Posterior vena cava (tissue), 2 donors: ENCODE measurements around the gene CHRM5. TPM values are rescaled to one million over a fixed set of nuclear protein-coding genes. Genes with fewer than 3 reads are reported as not detected.
"Not testable (repeated sequence)": the region's sequence is repeated elsewhere in the genome, so short reads cannot be mapped to it uniquely, and the experiment has no call there.

ENCODE experiments used
- DNase-seq: peaks from one replicate; pipeline ENCODE4 v3.0.0-alpha.2; 2020; ENCODE audit warnings: low spot score
- intact Hi-C, 2 donors: fragments of 100-400 bp; cut with DNase I; formaldehyde crosslinking; loops; one replicate each; pipeline versions ENCODE4 v1.14.1 to v1.14.2; 2022 to 2023
- total RNA-seq, 2 donors: library from RNA; stranded (reverse); fragmentation: NEBNext Ultra II Directional; extraction: Animal tissue kit (Norgen Biotek cat#: 25700); gene quantifications; one replicate each; pipeline ENCODE4 v1.2.1, GENCODE V29; 2021
- donor health status: DM: yes; HTN: yes; CAD: no.
- donor health status: DM: yes; HTN: yes; CAD: no.

CHRM5 gene
- total RNA-seq, 2 donors from 2014 or later: 0.09 TPM; not detected in 1

DNA sequence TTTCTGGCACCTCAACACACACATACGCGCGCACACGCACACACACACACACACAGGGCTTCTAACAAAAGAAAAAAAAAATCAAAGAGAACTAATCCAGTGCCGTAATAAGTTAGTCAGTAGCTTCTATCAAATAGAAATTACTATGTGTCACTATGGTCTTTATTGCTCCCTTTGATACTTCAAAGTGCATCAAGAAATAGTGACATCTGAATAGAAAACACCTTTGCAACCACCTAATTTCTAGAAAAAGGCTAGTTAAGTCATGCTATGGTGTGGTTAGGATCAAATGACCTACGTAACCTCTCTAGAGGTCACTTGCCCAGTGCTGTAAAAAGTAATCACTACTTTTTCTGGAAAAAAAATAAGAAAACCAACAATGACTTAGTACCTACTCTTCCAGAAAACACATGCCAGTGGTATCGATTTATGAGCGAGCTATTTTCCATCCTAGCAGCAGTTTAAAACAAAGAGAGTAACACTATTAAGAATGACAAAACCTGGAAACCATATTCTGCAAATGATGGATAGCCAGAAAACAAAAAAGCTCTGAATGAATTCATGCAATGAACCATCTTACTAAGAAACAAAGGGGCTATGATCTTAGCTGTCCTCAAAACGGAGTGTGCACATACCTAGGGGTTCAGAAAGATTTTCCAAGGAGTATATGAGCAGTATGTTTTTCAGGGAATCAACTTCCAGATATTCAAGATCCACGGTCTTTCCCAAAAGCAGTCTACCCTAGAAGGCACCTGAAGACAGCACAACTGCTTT, 63.9 kb downstream of the CHRM5 start:
- intact Hi-C loops: no loop called here
- DNase-seq: no peak

DNA sequence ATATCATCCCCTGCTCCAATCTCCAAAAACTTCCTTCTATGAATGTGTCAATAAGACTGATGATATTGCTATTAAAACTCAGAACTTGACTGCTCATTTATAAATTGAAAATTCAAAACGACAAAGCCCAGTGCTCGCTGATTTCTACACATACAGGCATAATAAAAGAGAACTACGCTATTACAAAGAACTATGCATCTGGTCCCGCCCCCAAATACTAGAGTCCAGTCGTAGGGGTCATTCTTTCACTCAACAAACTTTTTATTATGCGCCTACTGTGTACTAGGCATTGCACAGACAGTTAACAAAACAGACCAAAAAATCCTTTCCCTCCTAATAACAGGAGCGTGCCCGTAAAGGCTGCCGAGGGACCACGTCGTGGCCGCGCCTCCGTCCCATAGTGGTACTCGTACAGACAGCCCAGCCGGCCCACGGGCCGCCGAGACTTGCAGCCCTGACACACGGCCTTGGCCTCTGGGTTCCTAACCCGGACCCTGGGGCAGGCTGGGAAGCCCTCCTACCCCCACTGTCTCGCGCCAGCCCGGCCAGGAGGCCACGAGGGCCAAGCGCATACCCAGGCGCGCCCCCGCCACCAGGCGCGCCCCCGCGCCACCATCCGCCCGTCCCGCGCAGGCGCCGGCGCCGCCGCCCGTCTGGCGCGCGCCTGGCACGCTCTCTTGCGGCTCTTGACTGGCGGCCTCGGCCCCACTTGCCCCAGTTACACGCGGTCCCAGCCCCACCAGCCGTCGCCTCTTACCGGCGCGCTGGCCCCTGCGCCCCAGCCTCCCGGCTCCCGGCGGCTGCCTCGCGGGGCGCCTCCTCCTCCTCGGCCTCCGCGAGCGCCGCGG, 70.0 kb downstream of the CHRM5 start:
- peak; percentile 92 for DNase-seq
- intact Hi-C loops: no loop called here

DNA sequence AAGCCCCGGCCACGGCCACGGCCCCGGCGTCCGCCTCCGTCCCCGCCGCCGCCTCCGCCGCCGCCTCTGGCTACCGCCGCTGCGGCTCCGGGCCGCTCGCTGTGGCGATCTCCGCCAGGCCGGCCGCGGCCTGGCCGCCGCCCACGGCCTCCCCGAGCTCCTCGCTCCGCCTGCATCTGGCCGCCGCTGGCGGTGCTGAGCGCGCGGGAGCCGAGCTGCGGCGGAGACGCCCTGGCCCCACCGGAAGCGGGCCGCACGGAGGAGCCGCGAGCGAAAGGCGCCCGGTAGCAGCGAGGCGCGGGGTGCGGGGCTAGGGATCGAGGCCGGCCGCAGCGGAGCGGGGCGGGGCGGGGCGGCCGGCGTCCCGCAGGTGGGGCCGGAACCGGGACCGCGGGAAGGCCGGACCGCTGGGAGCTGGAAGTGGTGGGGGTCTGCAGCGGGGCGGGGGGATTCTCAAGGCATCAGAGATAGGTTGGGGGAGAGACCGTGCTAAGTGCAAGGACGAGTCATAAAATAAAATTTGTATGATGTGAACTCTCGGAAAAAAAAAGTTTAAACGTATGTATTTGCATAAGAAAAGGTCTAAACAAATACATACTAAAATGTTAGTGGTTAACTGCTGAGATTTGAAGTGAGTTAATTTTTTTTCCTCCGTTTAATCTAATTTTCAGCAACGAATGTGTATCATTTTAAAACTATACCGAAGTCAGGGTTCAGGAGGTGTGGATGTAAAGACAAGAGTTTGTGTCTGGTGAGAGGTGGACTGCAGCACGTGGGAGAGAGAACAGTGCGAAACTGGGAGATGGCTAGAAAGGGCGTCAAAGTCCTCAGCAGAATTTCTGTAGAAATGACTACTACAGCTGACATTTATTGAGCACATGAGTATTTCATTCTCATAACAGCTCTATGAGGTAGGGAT, 70.8 kb downstream of the CHRM5 start, which contains the start of gene AVEN:
Gene AVEN (minus strand): TSS at position 334 of the 919 bp plus-strand sequence. CDS start 158 bp downstream, at position 176.
- DNase-seq: peak; percentile 85
- intact Hi-C loops: no loop called here

DNA sequence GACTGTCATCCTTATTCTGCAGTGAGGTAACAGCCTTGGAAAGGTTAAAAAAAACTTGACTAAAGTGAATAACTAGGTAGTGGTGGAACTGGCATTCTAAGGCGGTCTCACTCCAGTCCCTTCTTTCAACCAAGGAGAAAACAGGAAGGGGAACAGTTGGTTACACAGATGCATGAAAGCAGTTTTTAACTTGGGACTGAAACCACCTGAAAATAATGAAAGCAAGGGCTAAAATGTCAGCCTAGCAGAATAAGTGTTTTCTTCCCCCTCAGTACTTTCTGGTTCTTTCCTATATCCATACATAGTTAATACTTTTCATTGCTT, 71.5 kb downstream of the CHRM5 start:
- intact Hi-C loops: no loop called here
- no peak for DNase-seq

GRCh38 chr15:34043391-34043790, 75.1 kb downstream of the CHRM5 start:
- no peak for DNase-seq
- intact Hi-C loops: no loop called here

DNA sequence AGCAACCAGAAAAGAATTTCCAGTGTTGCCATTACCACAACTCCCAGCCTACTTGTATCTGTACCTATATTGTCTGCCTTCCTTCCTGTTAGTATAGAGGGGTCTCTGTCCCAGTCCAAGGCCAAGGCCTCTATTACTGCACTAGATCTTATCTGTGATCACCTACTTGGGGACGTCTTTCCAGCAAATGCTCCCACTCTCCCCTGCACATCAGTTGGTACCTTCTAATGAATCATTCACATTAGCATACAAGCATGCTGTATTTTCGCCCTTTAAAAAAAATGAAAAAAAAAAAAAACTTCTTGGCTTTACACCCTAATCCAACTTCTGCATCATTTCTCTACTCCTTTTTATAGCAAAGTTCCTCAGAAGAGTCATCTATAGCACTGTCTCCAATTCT, 75.5 kb downstream of the CHRM5 start:
- no peak for DNase-seq
- intact Hi-C loops: no loop called here

DNA sequence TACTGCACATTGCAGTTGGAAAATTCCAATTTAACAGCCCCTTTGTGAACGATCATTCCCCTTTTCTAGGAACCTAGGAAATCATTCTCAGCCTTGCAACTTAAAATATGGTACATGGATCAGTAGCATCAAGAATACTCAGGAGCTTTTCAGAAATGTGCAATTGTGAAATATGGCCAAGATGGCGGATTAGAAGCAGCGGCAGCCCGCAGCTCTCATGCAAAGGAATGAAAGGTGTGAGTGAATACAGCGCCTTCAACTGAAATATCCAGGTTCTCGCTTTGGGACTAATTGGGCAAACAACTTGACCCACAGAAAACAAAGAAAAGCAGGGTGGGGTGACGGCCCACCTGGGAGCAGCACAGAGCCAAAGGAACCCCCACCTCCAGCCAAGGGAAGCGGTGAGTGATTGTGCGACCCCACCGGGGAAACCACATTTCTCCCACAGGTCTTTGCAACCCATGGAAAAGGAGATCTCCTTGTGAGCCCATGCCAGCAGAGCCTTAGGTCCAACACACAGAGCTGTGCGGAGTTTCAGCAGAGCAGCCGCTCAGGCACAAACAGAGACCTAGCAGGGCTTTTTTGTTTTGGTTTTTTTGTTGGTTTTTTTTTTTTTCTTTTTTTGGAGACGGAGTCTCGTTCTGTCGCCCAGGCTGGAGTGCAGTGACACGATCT, 78.3 kb downstream of the CHRM5 start:
- no peak for DNase-seq
- intact Hi-C loops: no loop called here

- DNase-seq: no peak
- intact Hi-C loops: no loop called here
Measured at GRCh38 chr15:34047893-34048775, 79.8 kb downstream of the CHRM5 start.

DNA sequence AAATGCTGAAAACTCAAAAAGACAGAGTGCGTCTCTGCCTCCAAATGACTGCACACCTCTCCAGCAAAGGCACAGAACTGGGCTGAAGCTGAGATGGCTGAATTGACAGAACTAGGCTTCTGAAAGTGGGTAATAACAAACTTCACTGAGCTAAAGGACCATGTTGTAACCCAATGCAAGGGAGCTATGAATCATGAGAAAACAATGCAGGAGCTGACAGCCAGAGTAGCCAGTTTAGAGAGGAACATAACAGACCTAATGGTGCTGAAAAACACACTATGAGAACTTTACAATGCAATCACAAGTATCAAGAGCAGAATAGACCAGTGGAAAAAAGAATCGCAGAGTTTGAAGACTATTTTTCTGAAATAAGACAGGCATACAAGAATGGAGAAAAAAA, 80.8 kb downstream of the CHRM5 start:
- DNase-seq: no peak
- intact Hi-C loops: no loop called here

DNA sequence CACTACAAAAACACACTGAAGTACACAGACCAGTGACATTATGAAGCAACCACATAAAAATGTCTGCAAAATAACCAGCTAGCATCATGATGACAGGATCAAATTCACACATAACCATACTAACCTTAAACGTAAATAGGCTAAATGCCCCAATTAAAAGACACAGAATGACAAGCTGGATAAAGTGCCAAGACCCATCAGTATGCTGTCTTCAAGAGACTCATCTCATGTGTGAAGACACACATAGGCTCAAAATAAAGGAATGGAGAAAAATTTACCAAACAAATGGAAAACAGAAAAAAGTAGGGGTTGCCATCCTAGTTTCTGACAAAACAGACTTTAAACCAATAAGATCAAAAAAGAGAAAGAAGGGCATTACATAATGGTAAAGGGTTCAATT, 82.1 kb downstream of the CHRM5 start:
- DNase-seq, intact Hi-C loops: not testable (repeated sequence)

DNA sequence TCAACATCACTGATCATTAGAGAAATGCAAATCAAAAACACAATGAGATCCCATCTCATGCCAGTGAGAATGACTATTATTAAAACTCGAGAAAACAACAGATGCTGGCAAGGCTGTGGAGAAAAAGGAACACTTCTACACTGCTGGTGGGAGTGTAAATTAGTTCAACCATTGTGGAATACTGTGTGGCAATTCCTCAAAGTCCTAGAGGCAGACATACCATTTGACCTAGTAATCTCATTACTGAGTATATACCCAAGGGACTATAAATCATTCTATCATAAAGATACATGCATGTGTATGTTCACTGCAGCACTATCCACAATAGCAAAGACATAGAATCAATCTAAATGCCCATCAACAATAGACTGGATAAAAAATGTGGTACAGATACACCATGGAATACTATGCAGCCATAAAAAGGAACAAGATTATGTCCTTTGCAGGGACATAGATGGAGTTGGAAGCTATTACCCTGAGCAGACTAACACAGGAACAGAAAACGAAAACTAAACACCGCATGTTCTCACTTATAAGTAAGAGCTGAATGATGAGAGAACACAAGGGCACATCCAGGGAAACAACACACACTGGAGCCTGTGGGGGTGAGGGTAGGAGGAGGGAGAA, 85.9 kb downstream of the CHRM5 start:
- intact Hi-C loops: no loop called here
- DNase-seq: no peak

- intact Hi-C loops: loop anchor here in 1 of 2 donors (5.0 kb wide), 1 partner anchor 156 kb away; the partner anchor contains the start of gene KATNBL1
- DNase-seq: no peak
Measured at GRCh38 chr15:34055868-34056595, 87.7 kb downstream of the CHRM5 start.

- intact Hi-C loops: loop anchor here in 1 of 2 donors (5.0 kb wide), 1 partner anchor 155 kb away; the partner anchor contains the start of gene KATNBL1
- no peak for DNase-seq
Measured at GRCh38 chr15:34056911-34057310, 88.6 kb downstream of the CHRM5 start.

GRCh38 chr15:34059476-34059875, 91.2 kb downstream of the CHRM5 start:
- DNase-seq: no peak
- intact Hi-C loops: loop anchor here in 1 of 2 donors (5.0 kb wide), 1 partner anchor 153 kb away; the partner anchor contains the start of gene KATNBL1

GRCh38 chr15:34059946-34060345, 91.6 kb downstream of the CHRM5 start:
- no peak for DNase-seq
- intact Hi-C loops: loop anchor here (5.0 kb wide), 1 partner anchor 152 kb away; the partner anchor contains the start of gene KATNBL1 (in 2 of the 2)

DNA sequence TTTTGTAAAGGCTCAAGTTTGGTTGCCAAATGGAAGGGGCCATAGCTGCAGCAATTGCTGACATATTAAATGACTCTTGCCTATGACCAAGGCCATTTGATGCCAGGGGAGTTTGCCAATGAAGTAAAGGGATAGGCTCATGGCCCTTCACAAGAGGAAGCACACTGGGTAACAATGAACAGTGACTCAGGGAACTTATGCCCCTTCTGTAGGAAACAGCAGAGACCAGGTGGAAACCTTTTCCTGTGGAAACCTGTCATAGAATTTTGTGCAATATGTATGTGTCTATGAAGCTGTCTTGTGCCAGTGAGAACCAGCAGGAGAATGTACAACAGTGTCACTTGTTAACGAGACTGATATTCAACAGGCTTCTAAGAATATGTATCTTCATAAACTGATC, 96.1 kb downstream of the CHRM5 start:
- intact Hi-C loops: loop anchor here in 1 of 2 donors (5.0 kb wide), 1 partner anchor 148 kb away; the partner anchor contains the start of gene KATNBL1
- no peak for DNase-seq

DNA sequence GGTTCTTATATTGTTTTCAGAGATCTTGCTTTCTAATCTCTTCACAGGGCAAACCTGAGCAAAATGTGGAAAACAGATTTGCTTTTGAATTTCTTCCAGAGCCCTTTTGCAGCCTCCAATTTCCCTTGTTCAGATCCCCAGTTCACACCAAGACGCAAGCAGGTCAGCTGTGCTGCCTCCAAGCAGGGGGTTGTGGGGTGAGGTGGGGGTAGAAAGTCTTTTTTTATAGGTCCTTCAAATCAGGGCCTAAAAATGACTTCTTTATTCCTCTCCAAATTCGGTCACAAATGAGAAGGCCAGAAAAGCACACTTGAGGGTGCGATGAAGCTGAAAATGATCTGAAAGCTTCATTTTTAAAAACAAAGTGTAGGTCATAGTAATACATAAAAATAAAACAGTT, 97.0 kb downstream of the CHRM5 start:
- DNase-seq: no peak
- intact Hi-C loops: no loop called here
